ENCODE results near the gene PTPRK.

The PTPRK gene

DNA sequence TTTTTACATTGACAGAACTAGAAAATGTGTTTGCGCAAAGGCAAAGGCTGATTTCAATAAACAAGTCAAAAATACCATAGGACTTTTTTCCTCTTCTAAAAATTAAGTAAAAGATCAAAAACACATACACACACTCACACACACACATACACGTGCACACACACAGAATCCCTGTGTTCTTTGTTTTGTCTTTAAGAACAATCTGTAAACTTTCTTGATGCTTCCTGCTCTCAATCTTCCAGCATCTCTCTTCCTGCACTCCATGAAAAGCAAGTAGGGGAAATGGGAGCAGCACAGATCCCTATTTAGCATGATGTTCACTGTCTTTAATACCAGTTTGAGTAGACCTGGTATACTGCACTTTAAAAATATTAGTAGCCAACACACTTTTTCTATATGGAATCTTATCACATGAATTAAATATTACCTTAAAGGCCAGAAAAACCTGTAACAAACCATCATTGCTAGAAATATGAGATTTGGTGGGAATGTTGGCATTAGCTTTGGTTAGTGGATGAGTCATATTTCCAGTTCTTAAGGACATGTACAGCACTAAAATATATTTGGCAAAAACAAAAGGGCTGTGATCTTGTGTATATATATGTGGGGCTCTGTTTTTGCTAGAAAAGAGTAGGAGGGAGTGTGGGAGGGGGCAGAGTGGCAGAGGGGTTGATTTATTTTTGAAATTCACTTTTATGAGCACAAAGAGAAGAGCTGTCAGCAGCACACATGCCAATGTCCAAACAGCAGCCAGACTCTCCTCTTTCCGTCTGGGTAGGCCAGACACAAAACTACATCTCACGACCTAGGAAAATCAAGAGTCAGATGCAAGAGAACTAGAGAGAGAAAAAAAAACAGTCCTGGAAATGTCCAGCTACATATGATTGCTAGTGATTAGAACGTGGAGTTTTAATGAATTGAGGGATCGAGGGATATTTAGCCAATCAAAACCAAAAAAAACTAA is 4.6 kb downstream of the PTPRK start:
- no peak for DNase-seq

DNA sequence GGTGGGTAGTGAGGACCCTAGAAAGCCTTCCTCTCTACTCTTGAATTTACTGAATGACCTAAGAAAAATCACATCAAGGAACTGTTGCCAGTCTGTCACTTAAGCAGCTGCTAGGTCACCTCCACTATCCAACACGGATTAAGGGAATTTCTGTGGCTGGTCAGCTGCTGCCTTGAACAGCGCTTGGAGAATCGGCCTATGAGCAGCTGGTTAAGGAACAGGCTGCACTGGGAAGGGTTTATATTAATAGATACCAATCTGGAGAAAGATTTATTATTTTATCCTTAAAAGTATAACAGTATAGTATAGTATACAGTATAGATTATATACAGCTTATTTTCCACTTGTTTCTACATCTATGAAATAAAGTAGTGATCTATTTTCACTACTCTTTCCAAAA is 6.5 kb downstream of the PTPRK start:
- DNase-seq = no peak

DNA sequence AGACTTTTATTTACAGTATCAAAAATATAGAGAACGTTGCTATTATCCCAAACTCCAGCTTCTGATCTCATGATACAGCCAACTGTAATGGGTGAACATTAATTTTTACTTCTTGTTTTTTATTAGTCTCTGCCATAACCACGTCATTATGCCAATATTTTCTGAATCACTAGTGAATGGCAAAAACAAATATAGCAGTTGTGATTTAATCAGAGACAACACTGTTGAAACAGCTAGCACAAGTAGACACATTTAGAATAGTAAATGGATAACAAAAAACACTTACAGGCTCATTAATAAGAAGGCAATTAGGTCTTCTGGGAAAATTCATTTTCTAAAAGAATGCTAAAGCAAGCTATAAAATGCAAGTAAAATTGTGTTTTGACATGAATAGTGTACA is 8.1 kb downstream of the PTPRK start:
- no peak for DNase-seq

- DNase-seq = no peak
These were observed 8.9 kb downstream of the PTPRK start for GRCh38 chr6:128511506-128511905.

GRCh38 chr6:128509709-128510108 is 10.7 kb downstream of the PTPRK start:
- DNase-seq = no peak

DNA sequence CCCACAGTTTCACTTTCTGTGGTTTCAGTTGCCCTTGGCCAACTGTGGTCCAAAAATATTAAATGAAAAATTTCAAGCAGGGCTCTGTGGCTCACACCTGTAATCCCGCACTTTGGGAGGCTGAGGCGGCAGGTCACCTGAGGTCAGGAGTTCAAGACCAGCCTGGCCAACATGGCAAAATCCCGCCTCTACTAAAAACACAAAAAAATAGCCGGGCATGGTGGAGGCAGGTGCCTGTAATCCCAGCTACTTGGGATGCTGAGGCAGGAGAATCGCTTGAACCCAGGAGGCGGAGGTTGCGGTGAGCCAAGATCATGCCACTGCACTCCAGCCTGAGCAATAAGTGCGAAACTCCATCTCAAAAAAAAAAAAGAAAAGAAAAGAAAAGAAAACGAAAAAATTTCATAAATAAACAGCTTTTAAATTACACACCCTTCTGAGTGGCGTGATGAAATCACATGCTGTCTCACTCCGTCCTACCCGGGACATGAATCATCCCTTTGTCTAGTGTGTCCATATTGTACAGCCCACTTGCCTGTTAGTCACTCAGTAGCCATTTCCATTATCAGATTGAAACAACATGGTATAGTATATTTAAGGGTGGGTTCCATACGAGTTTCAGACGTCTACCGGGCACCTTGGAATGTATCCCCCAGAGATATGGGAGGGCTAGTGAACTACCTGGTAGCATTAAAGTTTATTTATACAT is 11.7 kb downstream of the PTPRK start:
- no peak for DNase-seq

DNA sequence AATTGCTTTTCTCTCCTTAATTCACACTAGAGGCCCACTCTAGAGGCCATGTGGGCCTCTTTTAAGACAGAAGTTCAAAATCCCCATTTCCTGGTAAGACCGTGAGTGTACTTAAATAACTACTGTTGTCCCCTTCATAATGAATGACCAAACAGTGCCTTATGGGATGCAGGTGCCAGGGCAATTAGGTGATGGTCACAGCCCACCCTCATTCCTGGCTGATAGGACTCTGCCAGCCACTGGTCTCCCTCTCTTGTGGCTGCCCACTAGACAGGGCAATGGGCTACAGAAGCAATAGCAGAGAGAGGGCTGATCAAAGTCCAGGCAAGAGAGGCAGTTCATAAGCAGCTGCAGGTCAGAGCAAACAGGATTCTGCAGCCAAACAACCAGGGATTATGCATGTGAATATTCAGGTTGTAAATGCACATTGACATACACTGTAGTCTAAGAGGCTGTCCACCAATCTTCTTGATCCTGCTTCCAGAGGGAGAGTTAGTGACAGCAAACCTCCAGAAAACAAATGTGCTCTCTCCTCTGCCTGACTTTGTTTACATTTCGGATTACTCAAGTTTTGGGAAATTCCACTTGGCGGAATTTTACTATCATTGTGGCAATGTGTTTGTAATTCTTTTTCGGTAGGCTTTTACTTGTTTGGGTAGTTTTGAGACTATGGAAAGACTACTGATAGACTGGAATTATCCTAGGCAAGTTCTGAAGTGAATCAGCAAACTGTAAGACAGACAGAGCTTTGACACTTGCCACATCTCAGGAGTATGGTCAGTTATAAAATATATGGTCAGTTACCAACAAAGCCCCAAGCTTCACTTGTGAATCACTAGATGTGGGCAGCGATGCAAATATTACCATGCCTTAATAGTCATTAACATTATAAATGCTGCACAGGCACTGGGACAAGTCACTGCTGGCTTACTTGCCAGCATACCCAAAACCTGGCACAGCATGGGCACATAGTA is 12.8 kb downstream of the PTPRK start:
- DNase-seq = no peak

DNA sequence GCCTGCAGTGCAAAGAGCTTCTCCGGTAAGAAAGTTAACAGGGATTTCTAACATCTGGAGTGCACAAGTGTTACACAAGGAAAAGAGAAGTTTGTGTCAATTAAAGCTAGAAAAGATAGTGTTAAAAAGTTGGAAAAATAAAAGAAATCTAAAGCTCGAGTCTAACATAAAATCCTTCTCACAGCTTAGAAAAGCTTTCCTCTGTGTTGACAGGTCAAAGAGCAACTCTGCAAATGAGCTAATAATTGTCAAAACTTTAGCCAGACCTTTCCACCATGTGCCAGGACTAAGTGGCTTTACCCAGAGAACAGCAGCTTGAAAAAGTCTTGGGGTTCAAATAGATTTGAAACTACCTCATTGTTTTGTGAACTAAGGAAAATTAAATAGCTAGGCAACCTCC is 14.8 kb downstream of the PTPRK start:
- no peak for DNase-seq

- no peak for DNase-seq
These were observed 16.3 kb downstream of the PTPRK start for GRCh38 chr6:128504003-128504654.

DNA sequence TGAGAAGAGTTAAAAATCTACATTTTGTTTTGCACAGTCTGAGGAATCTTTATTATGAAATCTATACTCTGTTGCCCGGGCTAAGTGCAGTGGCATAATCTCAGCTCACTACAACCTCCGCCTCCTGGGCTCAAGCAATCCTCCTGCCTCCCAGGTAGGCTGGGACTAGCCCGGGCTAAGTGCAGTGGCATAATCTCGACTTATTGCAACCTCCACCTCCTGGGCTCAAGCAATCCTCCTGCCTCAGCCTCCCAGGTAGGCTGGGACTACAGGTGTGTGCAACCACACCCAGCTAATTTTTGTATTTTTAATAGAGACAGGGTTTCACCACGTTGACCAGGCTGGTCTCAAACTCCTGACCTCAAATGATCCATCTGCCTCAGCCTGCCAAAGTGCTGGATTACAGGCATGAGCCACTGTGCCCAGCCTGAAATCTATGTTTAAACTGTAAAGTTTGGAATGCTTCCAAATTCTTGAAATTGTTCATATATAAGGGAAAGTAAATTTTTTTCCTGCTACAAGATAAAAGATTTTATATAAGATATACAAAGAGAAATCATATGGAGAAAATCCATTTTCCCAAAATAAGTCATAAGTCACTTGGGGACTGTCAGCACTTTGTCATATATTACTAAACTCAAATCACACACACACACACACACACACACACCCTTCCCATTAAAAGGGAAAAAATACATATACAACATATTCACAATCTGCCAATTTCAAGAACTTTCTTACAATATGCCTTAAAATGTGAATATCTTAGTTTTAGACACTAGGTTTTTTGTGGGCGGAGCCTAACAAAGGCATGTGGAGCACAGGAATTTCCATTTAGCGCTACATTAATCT is 19.4 kb downstream of the PTPRK start:
- no peak for DNase-seq

- no peak for DNase-seq
These were observed 20.4 kb downstream of the PTPRK start for GRCh38 chr6:128500014-128500413.

DNA sequence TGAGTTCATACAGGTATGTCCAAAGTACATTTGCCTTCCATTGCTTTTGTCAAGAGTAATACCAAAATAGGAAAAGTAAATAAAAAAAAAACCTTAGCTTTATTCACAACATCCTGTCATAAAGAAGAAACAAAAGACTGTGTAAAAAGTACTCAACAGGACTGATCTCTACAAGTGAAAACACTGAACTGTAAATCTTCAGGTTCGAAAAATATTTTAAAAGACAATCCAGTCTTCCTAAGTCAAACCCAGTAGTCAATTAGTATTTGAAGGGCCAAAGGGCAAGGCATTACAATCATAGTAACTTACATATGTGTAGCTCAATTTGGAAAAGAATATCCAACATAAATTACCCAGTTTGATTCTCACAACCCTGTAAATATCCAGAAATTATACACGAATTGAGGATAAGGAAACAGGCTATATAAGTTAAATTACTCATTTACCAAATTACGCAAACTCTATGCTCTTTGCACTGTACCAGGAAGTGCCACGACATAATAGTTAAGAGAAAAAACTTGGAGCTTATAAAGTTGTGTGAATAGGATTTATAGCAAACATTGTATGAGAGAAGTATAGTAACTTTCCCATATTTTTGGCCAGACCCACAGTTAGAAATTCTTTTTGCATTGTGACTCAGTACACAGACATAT is 21.2 kb downstream of the PTPRK start:
- no peak for DNase-seq

GRCh38 chr6:128498234-128498633 is 22.2 kb downstream of the PTPRK start:
- no peak for DNase-seq

DNA sequence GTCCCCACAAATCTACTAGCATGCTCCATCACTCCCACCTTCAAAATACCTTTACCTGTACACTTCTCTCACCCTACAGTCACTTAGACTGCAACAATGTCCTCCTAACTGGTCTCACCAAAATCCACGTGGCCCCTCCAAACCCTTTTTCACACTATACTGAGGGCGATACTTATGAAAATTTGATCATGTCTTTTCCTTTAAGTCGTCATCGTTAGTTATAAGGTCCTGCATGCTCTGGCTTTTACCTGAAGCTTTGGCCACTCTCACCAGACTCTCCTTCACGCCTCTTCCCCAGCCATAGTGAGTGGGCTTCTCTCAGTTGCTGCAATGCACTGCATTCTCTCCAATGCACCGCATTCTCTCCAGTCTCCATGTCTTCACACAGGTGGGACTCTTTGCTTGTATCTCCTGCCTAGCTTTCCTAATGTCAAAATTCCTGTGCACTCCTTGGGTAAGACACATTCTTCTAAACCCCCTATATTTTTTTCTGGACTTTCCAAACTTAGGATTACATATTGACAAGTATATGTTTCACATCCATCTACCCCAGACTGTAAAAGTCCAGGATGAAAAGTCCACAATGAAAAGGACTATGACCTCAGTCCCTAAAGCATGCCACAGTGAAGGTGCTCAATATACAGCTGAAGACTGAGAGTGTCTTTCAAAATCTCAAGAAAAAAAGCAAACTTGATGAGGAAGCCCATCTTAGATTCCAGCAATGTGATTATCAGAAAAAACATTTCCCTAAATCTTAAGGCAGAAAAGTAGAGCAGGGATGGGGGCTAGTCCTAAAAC is 24.7 kb downstream of the PTPRK start:
- no peak for DNase-seq

- DNase-seq = no peak
These were observed 26.0 kb downstream of the PTPRK start for GRCh38 chr6:128494440-128494839.

DNA sequence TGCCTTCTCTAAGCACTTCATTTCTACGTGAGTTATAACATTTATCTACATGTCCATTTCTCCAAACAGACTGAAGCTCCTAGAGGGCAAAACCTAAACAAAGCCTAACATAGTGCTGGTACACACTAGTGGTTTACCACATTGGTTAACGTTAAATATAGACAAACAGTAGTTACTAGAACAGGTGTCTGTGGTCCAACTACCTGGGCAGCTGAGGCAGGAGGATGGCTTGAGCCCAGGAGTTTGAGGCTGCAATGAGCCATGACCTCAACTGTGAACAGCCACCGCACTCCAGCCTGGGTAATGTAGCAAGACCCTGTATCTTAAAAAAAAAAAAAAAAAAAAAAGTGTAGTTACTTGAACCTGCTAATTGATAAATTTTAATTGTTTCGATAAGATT is 26.5 kb downstream of the PTPRK start:
- DNase-seq = no peak

DNA sequence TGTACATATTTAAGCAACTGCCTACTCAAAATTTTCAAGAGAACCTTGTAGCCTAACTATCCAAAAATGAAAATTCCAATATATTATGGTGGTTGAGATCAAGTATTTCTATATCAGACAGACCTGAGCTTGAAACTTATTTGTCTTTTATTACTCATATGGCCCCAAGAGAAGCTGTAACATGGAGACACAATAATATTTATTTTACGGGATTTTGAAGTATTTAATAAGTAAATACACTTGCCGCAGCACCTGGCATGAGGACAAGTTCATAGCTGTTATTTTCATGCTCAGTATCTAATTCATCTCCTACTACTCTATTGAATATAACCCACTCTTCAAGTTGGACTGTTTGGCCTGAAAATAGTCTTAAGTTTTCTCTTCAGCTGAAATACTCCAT is 28.0 kb downstream of the PTPRK start:
- DNase-seq = no peak

- no peak for DNase-seq
These were observed 28.7 kb downstream of the PTPRK start for GRCh38 chr6:128491610-128492206.

DNA sequence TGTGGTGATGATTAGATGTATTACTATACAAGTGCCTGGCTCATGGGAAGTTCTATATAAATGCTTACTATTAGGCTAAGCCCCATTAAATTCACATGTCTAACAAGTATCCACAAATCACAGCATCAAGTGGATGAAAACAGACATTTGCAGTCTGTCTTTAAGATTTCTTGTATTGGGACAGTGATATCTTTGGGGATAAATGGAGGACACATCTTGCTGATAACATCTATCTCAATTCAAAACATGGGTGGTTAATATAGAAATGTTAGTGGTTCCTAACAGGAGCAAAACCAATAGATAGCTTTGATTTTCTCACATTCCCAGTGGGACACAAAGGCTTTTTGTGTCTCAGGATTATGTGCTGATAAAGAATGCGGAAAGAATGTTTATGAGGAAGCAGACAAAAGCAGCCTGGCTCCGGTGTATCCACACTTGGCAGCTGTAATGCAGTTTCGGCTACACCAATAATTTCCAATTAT is 29.3 kb downstream of the PTPRK start:
- no peak for DNase-seq
